K562 (cell line): ENCODE measurements around the gene HSPB6. TPM values are rescaled to one million over a fixed set of nuclear protein-coding genes. Genes with fewer than 3 reads are reported as not detected.

Experiments
- ATAC-seq: fragments of 200-7000 bp; cut with Tn5 transposase; 3 replicates; pipeline ENCODE4 v1.9.1; 2020; ENCODE audit warnings: moderate library complexity
- BruUV-seq: library from RNA; stranded (reverse); fragments of 400-500 nt; replicated peaks from 2 replicates; lab custom pipeline; 2021; lab: Mats Ljungman, UMichigan
- CTCF ChIA-PET: fragments of 300-600 bp; formaldehyde crosslinking; extraction: SDS; loops from one replicate; lab custom pipeline; 2021; ENCODE audit warnings: low intra/inter-chr PET ratio; lab: Yijun Ruan, JAX
- POLR2A ChIA-PET: fragments of 300-600, 350-650 bp; sonication (Branson Sonifier 250); formaldehyde crosslinking; extraction: SDS; loops from one replicate; lab custom pipeline; 2021; ENCODE audit warnings: antibody characterized with exemption, inconsistent platforms; lab: Yijun Ruan, JAX
- DNase-seq, 4 experiments: peaks; one replicate each; pipeline versions ENCODE4 v3.0.0 to v3.0.0-alpha.2; 2011 to 2018; ENCODE audit warnings: low spot score in 3 of 4, mixed read lengths in 3 of 4; ENCODE audit errors: extremely low read depth in 1 of 4
- FAIRE-seq: peaks from 2 replicates; lab custom pipeline; 2011; peaks lifted over from hg19 to GRCh38; lab: Jason Lieb, UNC
- H2AFZ ChIP-seq: 2 replicates; pipeline ENCODE4 v1.6.0; 2011; ENCODE audit warnings: low read depth, low read length, control low read depth, inconsistent platforms
- H3K27ac ChIP-seq: fragments of 200-600 bp; 3 replicates; pipeline ENCODE4 v1.8.0; 2011; ENCODE audit warnings: low read depth, mild to moderate bottlenecking, control low read depth, inconsistent platforms, low read length, moderate library complexity, mixed read lengths; ENCODE audit errors: extremely low read depth
- H3K27me3 ChIP-seq, 2 experiments: fragments of 300-600 bp in 1 of 2; 2 replicates in 1 of 2; 3 replicates in 1 of 2; pipeline versions ENCODE4 v1.6.0 to v1.8.0; 2011; ENCODE audit warnings: inconsistent platforms in 2 of 2, low read length in 2 of 2, mild to moderate bottlenecking in 1 of 2, mixed read lengths in 1 of 2, moderate library complexity in 1 of 2; ENCODE audit not compliant: control insufficient read depth in 2 of 2, insufficient read depth in 2 of 2
- H3K36me3 ChIP-seq: fragments of 300-600 bp; 3 replicates; pipeline ENCODE4 v1.8.0; 2011; ENCODE audit warnings: mild to moderate bottlenecking, low read length, inconsistent platforms; ENCODE audit not compliant: control insufficient read depth, insufficient read depth
- H3K4me1 ChIP-seq, 2 experiments: fragments of 200-600 bp in 1 of 2; replicated peaks in 1 of 2; 2 replicates in 1 of 2; 3 replicates in 1 of 2; pipeline versions ENCODE4 v1.5.1 to v1.8.0; 2011; ENCODE audit warnings: inconsistent platforms in 2 of 2, low read length in 2 of 2, mild to moderate bottlenecking in 1 of 2, mixed read lengths in 1 of 2, moderate library complexity in 1 of 2; ENCODE audit not compliant: control insufficient read depth in 2 of 2, insufficient read depth in 2 of 2
- H3K4me2 ChIP-seq: 2 replicates; pipeline ENCODE4 v1.6.1; 2011; ENCODE audit warnings: low read length, control low read depth, inconsistent platforms, mixed read lengths; ENCODE audit not compliant: insufficient read depth
- H3K4me3 ChIP-seq: fragments of 200-600 bp; sonication (generic), shearing (Covaris generic); 2 replicates; pipeline ENCODE4 v1.5.1; 2016; ENCODE audit warnings: control low read depth, inconsistent platforms
- H3K79me2 ChIP-seq: fragments of 200-600 bp; 3 replicates; pipeline ENCODE4 v1.8.0; 2011; ENCODE audit warnings: low read length, inconsistent platforms; ENCODE audit not compliant: control insufficient read depth, insufficient read depth
- H3K9ac ChIP-seq, 2 experiments: 2 replicates each; pipeline versions ENCODE4 v1.6.0 to v1.6.1; 2011; ENCODE audit warnings: low read depth in 2 of 2, low read length in 2 of 2, control low read depth in 1 of 2, inconsistent platforms in 1 of 2, mild to moderate bottlenecking in 1 of 2, mixed read lengths in 1 of 2; ENCODE audit not compliant: insufficient read depth in 1 of 2
- H3K9me1 ChIP-seq: one replicate; pipeline ENCODE4 v1.6.0; 2011; ENCODE audit warnings: inconsistent platforms, mild to moderate bottlenecking, low read length, moderate library complexity; ENCODE audit not compliant: control insufficient read depth, insufficient read depth
- H3K9me3 ChIP-seq: replicated peaks from 2 replicates; pipeline ENCODE4 v1.5.1; 2011; ENCODE audit warnings: low read depth, low read length, inconsistent platforms; ENCODE audit not compliant: control insufficient read depth, insufficient read depth
- H4K20me1 ChIP-seq: replicated peaks from 2 replicates; pipeline ENCODE4 v1.6.1; 2011; ENCODE audit warnings: low read length, inconsistent platforms, mixed read lengths; ENCODE audit not compliant: control insufficient read depth, insufficient read depth
- ARNT ChIP-seq, 2 experiments: fragments of 450-650 bp; IDR thresholded peaks; 2 replicates each; pipeline ENCODE4 v1.6.1; 2016; ENCODE audit warnings: mild to moderate bottlenecking in 1 of 2
- CTBP1 ChIP-seq: fragments of 450-650 bp; IDR thresholded peaks from 2 replicates; pipeline ENCODE4 v1.6.1; 2016; ENCODE audit warnings: borderline replicate concordance
- PHB2 ChIP-seq: fragments of 450-650 bp; IDR thresholded peaks from 2 replicates; pipeline ENCODE4 v1.6.1; 2017; ENCODE audit warnings: low read depth
- POLR2G ChIP-seq: fragments of 200-400 bp; formaldehyde crosslinking; IDR thresholded peaks from 2 replicates; pipeline ENCODE4 v1.6.1; 2017; ENCODE audit warnings: low read depth, mild to moderate bottlenecking, antibody characterized with exemption, low read length, moderate library complexity
- RBM39 ChIP-seq: fragments of 200-400 bp; formaldehyde crosslinking; optimal IDR thresholded peaks from 2 replicates; pipeline ENCODE3; 2018; ENCODE audit warnings: low read depth, low read length
- SMARCA5 ChIP-seq: fragments of 450-650 bp; IDR thresholded peaks from 2 replicates; pipeline ENCODE4 v1.6.1; 2016
- U2AF2 ChIP-seq: fragments of 200-400 bp; formaldehyde crosslinking; optimal IDR thresholded peaks from 2 replicates; pipeline ENCODE3; 2017; ENCODE audit warnings: low read depth, mild to moderate bottlenecking, low read length
- ZBTB8A ChIP-seq: fragments of 450-650 bp; IDR thresholded peaks from 2 replicates; pipeline ENCODE4 v1.6.1; 2018; ENCODE audit warnings: mild to moderate bottlenecking, moderate library complexity; ENCODE audit not compliant: partially characterized antibody
- ZNF583 ChIP-seq: fragments of 250-450 bp; sonication (Bioruptor Pico); IDR thresholded peaks from 2 replicates; pipeline ENCODE4 v1.4.0; 2020
- WGBS: fragments of 100-300 bp; shearing (Covaris generic); methylation state at CpG from one replicate; pipeline ENCODE4 v1.1.6; 2016; ENCODE audit warnings: low coverage, mixed read lengths; ENCODE audit not compliant: insufficient coverage; ENCODE audit errors: missing lambda C conversion rate; 5-methylcytosine and 5-hydroxymethylcytosine counted together
- in situ Hi-C: fragments of 300-500 bp; cut with MboI; formaldehyde crosslinking; loops from 4 replicates; pipeline ENCODE4 v1.15.0; 2018; ENCODE audit warnings: inconsistent platforms, mixed read lengths
- intact Hi-C: fragments of 100-400 bp; cut with micrococcal nuclease; formaldehyde crosslinking; loops from 2 replicates; pipeline ENCODE4 v1.14.2; 2022
- polyA plus RNA-seq, 8 experiments: library from polyadenylated mRNA; depleted of rRNA in 4 of 8; stranded (reverse) in 5 of 8; unstranded in 3 of 8; fragments of >200 nt; fragmentation: Nextera tagmentation in 2 of 8; fragmentation: Illumina TruSeq in 1 of 8; extraction: Ambion mirVana in 2 of 8; extraction: Trizol in 1 of 8; gene quantifications; 2 replicates each; pipeline versions ENCODE4 v1.2.1 to v1.2.3, GENCODE V29; 2011 to 2014; ENCODE audit warnings: inconsistent platforms in 1 of 8, missing spikeins in 1 of 8
- total RNA-seq, 7 experiments: library from RNA; depleted of rRNA in 6 of 7; stranded (reverse); fragments of >200 nt in 6 of 7; fragmentation: Illumina TruSeq in 2 of 7; extraction: Trizol in 2 of 7; gene quantifications; 2 replicates each; pipeline versions ENCODE4 v1.2.1 to v1.2.3, GENCODE V29; 2011 to 2021; ENCODE audit warnings: low replicate concordance in 1 of 7
- TF ChIP-seq, protein P1 (sequence below): fragments of 450-650 bp; IDR thresholded peaks from 2 replicates; pipeline ENCODE4 v1.6.1; 2016
- TF ChIP-seq, protein P2 (sequence below): fragments of 450-650 bp; IDR thresholded peaks from 2 replicates; pipeline ENCODE4 v1.6.1; 2014; ENCODE audit warnings: low read depth, mild to moderate bottlenecking, moderate library complexity, borderline replicate concordance

Gene HSPB6
- total and polyA plus RNA-seq, 9 of the 15 experiments (the other 6 are each of a cell fraction or from before 2014, with no cell fraction given) = 0.55 TPM; not detected in 8

DNA sequence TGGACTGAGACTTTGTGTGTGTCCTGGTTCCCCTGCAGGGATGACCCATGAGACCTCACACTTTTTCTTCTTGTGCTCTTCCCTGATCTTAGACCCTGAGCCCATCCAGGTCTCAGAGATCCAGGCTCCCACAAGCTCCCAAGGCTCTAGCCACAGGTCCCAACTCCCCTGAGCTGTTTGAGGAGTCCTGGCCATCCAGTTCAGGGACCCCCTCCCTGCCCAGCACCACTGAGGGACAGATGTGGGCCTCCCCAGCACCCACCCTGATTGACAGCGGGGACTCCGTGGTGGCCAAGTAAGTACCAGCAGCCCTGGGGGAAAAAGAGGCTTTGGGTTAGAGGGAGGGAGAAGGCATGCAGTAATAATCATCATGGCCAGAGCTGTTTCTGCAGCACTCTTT lies 2.9 kb upstream of the HSPB6 start:
- WGBS = 81% methylated on average over 2 of the region's 2 CpGs
- peak overlapping the region; percentile 85; the same call in 1 of the 2 replicates for H3K4me2 ChIP-seq
- no TSS peak for BruUV-seq
- intact Hi-C loops (no loop called here), in situ Hi-C loops (no loop called here)
- peaks cover 13 to 32% of the 10 kb centered on the region in 2 experiments for H3K4me1 ChIP-seq
- TF ChIP-seq, protein P1, sequence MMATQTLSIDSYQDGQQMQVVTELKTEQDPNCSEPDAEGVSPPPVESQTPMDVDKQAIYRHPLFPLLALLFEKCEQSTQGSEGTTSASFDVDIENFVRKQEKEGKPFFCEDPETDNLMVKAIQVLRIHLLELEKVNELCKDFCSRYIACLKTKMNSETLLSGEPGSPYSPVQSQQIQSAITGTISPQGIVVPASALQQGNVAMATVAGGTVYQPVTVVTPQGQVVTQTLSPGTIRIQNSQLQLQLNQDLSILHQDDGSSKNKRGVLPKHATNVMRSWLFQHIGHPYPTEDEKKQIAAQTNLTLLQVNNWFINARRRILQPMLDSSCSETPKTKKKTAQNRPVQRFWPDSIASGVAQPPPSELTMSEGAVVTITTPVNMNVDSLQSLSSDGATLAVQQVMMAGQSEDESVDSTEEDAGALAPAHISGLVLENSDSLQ = peak; percentile 11; the same call in 1 of the 2 replicates
- no peak for TF ChIP-seq PHB2
- no peak for TF ChIP-seq ZNF583 (CRISPR knock-in tag)
- TF ChIP-seq POLR2G = peak; percentile 3; the same call in 1 of the 2 replicates
- no peak for TF ChIP-seq SMARCA5
- TF ChIP-seq CTBP1 = no peak
- no peak for TF ChIP-seq ZBTB8A
- no peak for TF ChIP-seq RBM39
- TF ChIP-seq U2AF2 = no peak
- TF ChIP-seq, protein P2, sequence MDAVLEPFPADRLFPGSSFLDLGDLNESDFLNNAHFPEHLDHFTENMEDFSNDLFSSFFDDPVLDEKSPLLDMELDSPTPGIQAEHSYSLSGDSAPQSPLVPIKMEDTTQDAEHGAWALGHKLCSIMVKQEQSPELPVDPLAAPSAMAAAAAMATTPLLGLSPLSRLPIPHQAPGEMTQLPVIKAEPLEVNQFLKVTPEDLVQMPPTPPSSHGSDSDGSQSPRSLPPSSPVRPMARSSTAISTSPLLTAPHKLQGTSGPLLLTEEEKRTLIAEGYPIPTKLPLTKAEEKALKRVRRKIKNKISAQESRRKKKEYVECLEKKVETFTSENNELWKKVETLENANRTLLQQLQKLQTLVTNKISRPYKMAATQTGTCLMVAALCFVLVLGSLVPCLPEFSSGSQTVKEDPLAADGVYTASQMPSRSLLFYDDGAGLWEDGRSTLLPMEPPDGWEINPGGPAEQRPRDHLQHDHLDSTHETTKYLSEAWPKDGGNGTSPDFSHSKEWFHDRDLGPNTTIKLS = no peak
- no peak for TF ChIP-seq ARNT (IDR thresholded peaks at IDR 0.05)
- H3K9me1 ChIP-seq = no peaks in the 10 kb centered on the region
- ChIA-PET POLR2A (interaction anchor here (2.0 kb wide), 1 partner anchor 13 kb away, joined by 9 read pairs; no protein-coding TSS in a partner anchor), CTCF (no interaction called here)
- H3K4me3 ChIP-seq = no peak overlapping the region
- H3K9ac ChIP-seq = peak overlapping the region in 1 of 2 experiments; percentile 79; a peak in 2 of 4 replicates
- H2AFZ ChIP-seq = no peak overlapping the region
- no peaks in the 10 kb centered on the region; the same call in 1 of the 2 replicates for H4K20me1 ChIP-seq
- FAIRE-seq = no peak
- H3K27me3 ChIP-seq = no peaks in the 10 kb centered on the region
- no peak for ATAC-seq
- no peak overlapping the region for H3K27ac ChIP-seq
- H3K9me3 ChIP-seq = no peaks in the 10 kb centered on the region; the same call in 1 of the 2 replicates
- peaks cover 30% of the 10 kb centered on the region; the same call in 2 of the 3 replicates for H3K36me3 ChIP-seq
- no peak for DNase-seq
- H3K79me2 ChIP-seq = peaks cover 17% of the 10 kb centered on the region
